ENCODE data around the gene KCTD13. TPM values are rescaled to one million over a fixed set of nuclear protein-coding genes. Genes with fewer than 3 reads are reported as not detected.

The KCTD13 gene
- total RNA-seq, 1 experiment from 2014 or later, result 8.2 TPM

DNA sequence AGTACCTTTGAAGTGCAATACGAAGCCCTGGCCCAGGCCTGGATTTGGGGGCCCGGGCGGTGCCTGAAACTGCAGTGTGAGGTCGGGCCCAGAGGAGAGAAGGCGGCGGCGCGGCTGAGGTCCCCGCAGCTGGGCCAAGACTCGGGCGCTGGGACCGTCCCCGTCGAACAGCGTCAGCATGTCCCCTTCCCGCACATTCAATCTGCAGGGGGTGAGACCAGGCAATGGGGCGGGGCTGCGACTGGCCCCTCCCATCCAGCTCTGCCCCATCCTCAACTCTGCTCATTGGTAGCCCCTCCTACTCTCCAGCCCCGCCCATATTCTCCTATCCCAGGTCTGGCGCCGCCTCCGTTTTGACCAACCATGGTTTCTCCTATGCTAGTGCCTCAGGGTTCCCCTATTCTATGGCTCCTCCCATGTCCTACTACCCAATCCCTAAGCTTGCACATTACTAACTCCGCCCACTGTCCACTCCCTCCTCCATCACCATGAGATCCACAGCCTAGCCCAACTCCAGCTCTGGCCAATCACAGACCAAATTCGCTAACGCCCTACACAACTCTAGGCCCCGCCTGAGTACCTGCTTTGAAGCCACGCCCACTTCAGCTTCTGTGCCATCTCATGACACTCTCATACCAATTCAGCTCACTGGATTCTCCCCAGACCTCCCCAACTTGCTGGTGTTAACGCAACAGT, 48.6 kb downstream of the KCTD13 start:
- Histone ChIP-seq H4K20me1 (ENCODE audit: low read length) (no peaks in the 10 kb centered on the region), H3K36me3 (ENCODE audit: low read depth, low read length) (no peaks in the 10 kb centered on the region), H3K27ac (ENCODE audit: low read length) (no peak overlapping the region), H2AFZ (ENCODE audit: low read length) (no peak overlapping the region), H3K4me2 (ENCODE audit: low read length) (no peak overlapping the region), H3F3A (ENCODE audit: low read length, unreplicated experiment) (no peaks in the 10 kb centered on the region), H3K9me3 (ENCODE audit: low read length) (no peaks in the 10 kb centered on the region), H3K4me3 (ENCODE audit: low read length) (no peak overlapping the region), H3K4me1 (ENCODE audit: insufficient read depth, low read length) (no peaks in the 10 kb centered on the region), H3K9me2 (replicated peaks; ENCODE audit: low read length) (no peaks in the 10 kb centered on the region), H3K79me2 (ENCODE audit: low read length) (no peaks in the 10 kb centered on the region), H3K9ac (ENCODE audit: low read length) (no peak overlapping the region), H3K27me3 (ENCODE audit: low read length) (no peaks in the 10 kb centered on the region)
- DNase-seq (no peak), ATAC-seq (no peak)
- BruUV-seq (replicated peaks), result no TSS peak
- ChIA-PET POLR2A (ENCODE audit: unreplicated experiment) (no interaction called here), CTCF (no interaction called here)
- intact Hi-C loops (cut with micrococcal nuclease), result no loop called here
- TF ChIP-seq EZH2phosphoT487 (IDR thresholded peaks at IDR 0.05; ENCODE audit: borderline replicate concordance, low read length), result no peak
- no peak for TF ChIP-seq EZH2 (IDR thresholded peaks at IDR 0.05; ENCODE audit: low read length, unreplicated experiment)
- no peak for TF ChIP-seq CTCF (conservative IDR thresholded peaks at IDR 0.05; ENCODE audit: low read depth, low read length)

GRCh38 chr16:29876594-29877249, 49.3 kb downstream of the KCTD13 start:
- Histone ChIP-seq H3K9me3 (ENCODE audit: low read length) (no peaks in the 10 kb centered on the region), H2AFZ (ENCODE audit: low read length) (no peak overlapping the region), H3K4me2 (ENCODE audit: low read length) (no peak overlapping the region), H3K9ac (ENCODE audit: low read length) (no peak overlapping the region), H3K9me2 (replicated peaks; ENCODE audit: low read length) (no peaks in the 10 kb centered on the region), H3K4me3 (ENCODE audit: low read length) (no peak overlapping the region), H3K27me3 (ENCODE audit: low read length) (no peaks in the 10 kb centered on the region), H3K36me3 (ENCODE audit: low read depth, low read length) (no peaks in the 10 kb centered on the region), H3K27ac (ENCODE audit: low read length) (no peak overlapping the region), H4K20me1 (ENCODE audit: low read length) (no peaks in the 10 kb centered on the region), H3K79me2 (ENCODE audit: low read length) (no peaks in the 10 kb centered on the region), H3F3A (ENCODE audit: low read length, unreplicated experiment) (no peaks in the 10 kb centered on the region), H3K4me1 (ENCODE audit: insufficient read depth, low read length) (no peaks in the 10 kb centered on the region)
- DNase-seq, result no peak
- ChIA-PET CTCF (no interaction called here), POLR2A (ENCODE audit: unreplicated experiment) (no interaction called here)
- TF ChIP-seq CTCF (conservative IDR thresholded peaks at IDR 0.05; ENCODE audit: low read depth, low read length) (no peak), EZH2 (IDR thresholded peaks at IDR 0.05; ENCODE audit: low read length, unreplicated experiment) (no peak), EZH2phosphoT487 (IDR thresholded peaks at IDR 0.05; ENCODE audit: borderline replicate concordance, low read length) (no peak)
- no peak for ATAC-seq
- BruUV-seq (replicated peaks), result no TSS peak
- intact Hi-C loops (cut with micrococcal nuclease), result no loop called here

DNA sequence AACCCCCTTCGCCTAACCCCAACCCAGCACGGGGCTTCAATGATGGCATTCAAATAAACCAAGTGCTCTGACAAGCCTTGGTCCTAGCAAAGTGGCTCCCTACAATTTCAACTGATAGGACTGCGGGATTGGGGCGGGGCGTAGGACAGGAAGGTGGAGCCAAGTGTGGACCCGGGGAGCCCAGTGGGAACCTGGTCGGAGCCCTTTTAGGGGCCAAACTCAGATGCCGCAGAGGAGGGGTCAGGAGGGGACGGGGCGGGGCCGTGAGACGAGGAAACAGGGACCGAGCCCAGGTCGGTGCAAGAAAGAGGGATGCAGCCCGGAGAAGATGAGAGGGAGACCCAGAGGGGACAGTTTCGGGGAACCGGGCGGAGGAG, 49.8 kb downstream of the KCTD13 start:
- Histone ChIP-seq H3K9me2 (replicated peaks; ENCODE audit: low read length) (no peaks in the 10 kb centered on the region), H3K27me3 (ENCODE audit: low read length) (no peaks in the 10 kb centered on the region), H3K27ac (ENCODE audit: low read length) (no peak overlapping the region), H2AFZ (ENCODE audit: low read length) (no peak overlapping the region), H3K36me3 (ENCODE audit: low read depth, low read length) (no peaks in the 10 kb centered on the region), H3K4me2 (ENCODE audit: low read length) (no peak overlapping the region), H3K9ac (ENCODE audit: low read length) (no peak overlapping the region), H4K20me1 (ENCODE audit: low read length) (no peaks in the 10 kb centered on the region), H3K9me3 (ENCODE audit: low read length) (no peaks in the 10 kb centered on the region), H3K4me1 (ENCODE audit: insufficient read depth, low read length) (no peaks in the 10 kb centered on the region), H3K4me3 (ENCODE audit: low read length) (no peak overlapping the region), H3F3A (ENCODE audit: low read length, unreplicated experiment) (no peaks in the 10 kb centered on the region), H3K79me2 (ENCODE audit: low read length) (no peaks in the 10 kb centered on the region)
- BruUV-seq (replicated peaks), result no TSS peak
- ChIA-PET CTCF (no interaction called here), POLR2A (ENCODE audit: unreplicated experiment) (no interaction called here)
- no peak for DNase-seq
- intact Hi-C loops (cut with micrococcal nuclease), result no loop called here
- ATAC-seq, result no peak
- TF ChIP-seq CTCF (conservative IDR thresholded peaks at IDR 0.05; ENCODE audit: low read depth, low read length) (no peak), EZH2 (IDR thresholded peaks at IDR 0.05; ENCODE audit: low read length, unreplicated experiment) (no peak), EZH2phosphoT487 (IDR thresholded peaks at IDR 0.05; ENCODE audit: borderline replicate concordance, low read length) (no peak)

Measured in PC-3 (cell line).